Neural cell (in vitro differentiated cells): ENCODE data around the gene TBCB. TPM values are rescaled to one million over a fixed set of nuclear protein-coding genes. Genes with fewer than 3 reads are reported as not detected.
"Not testable (repeated sequence)": the region's sequence is repeated elsewhere in the genome, so short reads cannot be mapped to it uniquely, and the experiment has no call there.

Experiments
- H2AFZ ChIP-seq: fragments of 200-600, 300-800 bp; sonication (generic), shearing (Covaris generic); 2 replicates; pipeline ENCODE4 v1.6.0; 2014; ENCODE audit warnings: low read depth, mild to moderate bottlenecking, antibody characterized with exemption, low read length, moderate library complexity
- H3F3A ChIP-seq: fragments of 200-600 bp; shearing (Covaris generic); 2 replicates; pipeline ENCODE4 v1.6.1; 2016; ENCODE audit warnings: mild to moderate bottlenecking, moderate library complexity, mixed read lengths, antibody characterized with exemption, low read length; ENCODE audit not compliant: insufficient read depth, poor library complexity, severe bottlenecking
- H3K27ac ChIP-seq: fragments of 200-600, 300-800 bp; sonication (generic), shearing (Covaris generic); 2 replicates; pipeline ENCODE4 v1.5.1; 2014; ENCODE audit warnings: mild to moderate bottlenecking, low read length, moderate library complexity
- H3K27me3 ChIP-seq: fragments of 300-800, 200-600 bp; sonication (generic), shearing (Covaris generic); 2 replicates; pipeline ENCODE4 v1.6.0; 2014; ENCODE audit warnings: mild to moderate bottlenecking, low read depth, low read length, moderate library complexity; ENCODE audit not compliant: insufficient read depth
- H3K36me3 ChIP-seq: fragments of 300-800, 200-600 bp; sonication (generic), shearing (Covaris generic); 2 replicates; pipeline ENCODE4 v1.5.1; 2014; ENCODE audit warnings: mild to moderate bottlenecking, antibody characterized with exemption, low read length, moderate library complexity; ENCODE audit not compliant: insufficient read depth
- H3K4me2 ChIP-seq: fragments of 300-800, 200-600 bp; sonication (generic), shearing (Covaris generic); 2 replicates; pipeline ENCODE4 v1.6.0; 2014; ENCODE audit warnings: mild to moderate bottlenecking, low read length
- H3K4me3 ChIP-seq: fragments of 300-800, 200-600 bp; sonication (generic), shearing (Covaris generic); 2 replicates; pipeline ENCODE4 v1.5.1; 2014; ENCODE audit warnings: mild to moderate bottlenecking, low read length, moderate library complexity
- H3K79me2 ChIP-seq: fragments of 200-600 bp; shearing (Covaris generic); replicated peaks from 2 replicates; pipeline ENCODE4 v1.6.0; 2014; ENCODE audit warnings: mild to moderate bottlenecking, low read length, moderate library complexity; ENCODE audit not compliant: insufficient read depth
- H3K9ac ChIP-seq: fragments of 300-800, 200-600 bp; sonication (generic), shearing (Covaris generic); 2 replicates; pipeline ENCODE4 v1.6.1; 2016; ENCODE audit warnings: mild to moderate bottlenecking, low read length, mixed read lengths
- H3K9me2 ChIP-seq: fragments of 200-600 bp; shearing (Covaris generic); 2 replicates; pipeline ENCODE4 v1.6.1; 2016; ENCODE audit warnings: mild to moderate bottlenecking, low read length, mixed read lengths; ENCODE audit not compliant: insufficient read depth
- H3K9me3 ChIP-seq: fragments of 200-600, 300-800 bp; sonication (generic), shearing (Covaris generic); 2 replicates; pipeline ENCODE4 v1.6.1; 2016; ENCODE audit warnings: mild to moderate bottlenecking, mixed run types, low read length, moderate library complexity, mixed read lengths
- H4K20me1 ChIP-seq: fragments of 200-600 bp; shearing (Covaris generic); 2 replicates; pipeline ENCODE4 v1.6.1; 2016; ENCODE audit warnings: mild to moderate bottlenecking, mixed run types; ENCODE audit not compliant: insufficient read depth
- EP300 ChIP-seq: fragments of 450-650 bp; conservative IDR thresholded peaks from 2 replicates; pipeline ENCODE4 v1.6.1; 2014; ENCODE audit warnings: antibody characterized with exemption, mild to moderate bottlenecking, moderate library complexity; ENCODE audit not compliant: poor library complexity, severe bottlenecking
- EZH2 ChIP-seq: fragments of 200-600, 300-800 bp; shearing (Covaris generic), sonication (generic); IDR thresholded peaks from 2 replicates; pipeline ENCODE4 v1.6.1; 2014; ENCODE audit warnings: antibody characterized with exemption, low read length, borderline replicate concordance, mild to moderate bottlenecking; ENCODE audit not compliant: insufficient read depth, poor library complexity, severe bottlenecking
- MXI1 ChIP-seq: fragments of 450-650 bp; conservative IDR thresholded peaks from 2 replicates; pipeline ENCODE4 v1.6.1; 2014; ENCODE audit warnings: antibody characterized with exemption, mild to moderate bottlenecking; ENCODE audit not compliant: poor library complexity, severe bottlenecking
- POLR2AphosphoS5 ChIP-seq: IDR thresholded peaks from 2 replicates; pipeline ENCODE4 v1.6.1; 2012
- RAD21 ChIP-seq: fragments of 450-650 bp; conservative IDR thresholded peaks from 2 replicates; pipeline ENCODE4 v1.6.1; 2014; ENCODE audit warnings: antibody characterized with exemption, mild to moderate bottlenecking, moderate library complexity
- SMC3 ChIP-seq: fragments of 450-650 bp; conservative IDR thresholded peaks from 2 replicates; pipeline ENCODE4 v1.6.1; 2014; ENCODE audit warnings: antibody characterized with exemption, mild to moderate bottlenecking, moderate library complexity; ENCODE audit not compliant: poor library complexity
- TAF1 ChIP-seq: IDR thresholded peaks from 2 replicates; pipeline ENCODE4 v1.6.1; 2012; ENCODE audit warnings: low read depth
- polyA minus RNA-seq: library from RNA; depleted of rRNA, polyadenylated mRNA; stranded (reverse); fragments of >200 nt; gene quantifications from 2 replicates; pipeline ENCODE4 v1.2.3, GENCODE V29; 2014
- polyA plus RNA-seq: library from polyadenylated mRNA; depleted of rRNA; stranded (reverse); fragments of >200 nt; gene quantifications from 2 replicates; pipeline ENCODE4 v1.2.3, GENCODE V29; 2014
- TF ChIP-seq, protein P1 (sequence below): fragments of 450-650 bp; IDR thresholded peaks from 2 replicates; pipeline ENCODE4 v1.5.1; 2014; ENCODE audit warnings: antibody characterized with exemption, mild to moderate bottlenecking, moderate library complexity; ENCODE audit not compliant: poor library complexity, severe bottlenecking
- TF ChIP-seq, protein P2 (sequence below): IDR thresholded peaks from 2 replicates; pipeline ENCODE4 v1.6.1; 2012; ENCODE audit warnings: borderline replicate concordance

The TBCB gene, protein sequence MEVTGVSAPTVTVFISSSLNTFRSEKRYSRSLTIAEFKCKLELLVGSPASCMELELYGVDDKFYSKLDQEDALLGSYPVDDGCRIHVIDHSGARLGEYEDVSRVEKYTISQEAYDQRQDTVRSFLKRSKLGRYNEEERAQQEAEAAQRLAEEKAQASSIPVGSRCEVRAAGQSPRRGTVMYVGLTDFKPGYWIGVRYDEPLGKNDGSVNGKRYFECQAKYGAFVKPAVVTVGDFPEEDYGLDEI
- polyA plus RNA-seq, result 640 and 643 TPM in 2 replicates
- 289 and 320 TPM in 2 replicates for polyA minus RNA-seq

DNA sequence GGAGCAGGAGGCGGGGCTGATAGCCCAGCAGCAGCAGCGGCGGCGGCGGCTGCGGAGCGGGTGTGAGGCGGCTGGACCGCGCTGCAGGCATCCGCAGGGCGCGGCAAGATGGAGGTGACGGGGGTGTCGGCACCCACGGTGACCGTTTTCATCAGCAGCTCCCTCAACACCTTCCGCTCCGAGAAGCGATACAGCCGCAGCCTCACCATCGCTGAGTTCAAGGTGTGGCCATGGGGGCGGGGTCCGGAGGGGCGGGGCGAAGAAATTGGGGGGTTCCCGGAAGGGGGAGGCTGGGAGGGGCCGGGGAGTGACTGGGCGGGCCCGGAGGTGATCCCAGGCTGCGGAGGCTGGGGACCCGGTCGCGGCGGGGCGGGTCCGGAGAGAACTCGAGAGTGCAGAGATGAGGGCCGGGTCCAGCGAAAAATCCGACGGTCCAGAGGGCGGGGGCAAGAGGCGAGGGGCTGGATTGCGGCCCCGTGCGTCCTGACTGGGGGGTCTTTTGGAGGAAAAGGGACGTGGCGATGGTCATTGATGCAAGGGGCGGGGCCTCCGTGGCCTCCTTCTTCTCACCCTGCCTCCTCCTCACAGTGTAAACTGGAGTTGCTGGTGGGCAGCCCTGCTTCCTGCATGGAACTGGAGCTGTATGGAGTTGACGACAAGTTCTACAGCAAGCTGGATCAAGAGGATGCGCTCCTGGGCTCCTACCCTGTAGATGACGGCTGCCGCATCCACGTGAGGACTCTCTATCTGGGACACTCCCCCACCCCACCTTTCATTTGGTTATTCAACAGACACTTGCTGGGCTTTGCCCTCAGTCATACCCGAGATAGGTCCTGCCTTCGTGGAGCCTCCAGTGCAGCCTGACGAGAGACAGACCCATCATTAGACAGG lies at the start of gene TBCB:
Gene TBCB, plus strand, starts transcription at position 16 of the 891 bp plus-strand sequence. Its CDS starts 93 bp downstream, at position 109.
- H3K9ac ChIP-seq, result peak within 1 kb of the TSS; percentile 83
- no peak for TF ChIP-seq RAD21
- TF ChIP-seq POLR2AphosphoS5, result peak; percentile 93
- TF ChIP-seq TAF1, result peak; percentile 94
- no peaks in the 10 kb centered on the region for H3K9me2 ChIP-seq
- no peaks in the 10 kb centered on the region for H3K27me3 ChIP-seq
- H3K27ac ChIP-seq, result peak within 1 kb of the TSS; percentile 82
- no peaks in the 10 kb centered on the region for H4K20me1 ChIP-seq
- no peaks in the 10 kb centered on the region for H3K36me3 ChIP-seq
- peaks cover 18% of the 10 kb centered on the region for H3K79me2 ChIP-seq
- H3F3A ChIP-seq, result no peaks in the 10 kb centered on the region
- peak within 1 kb of the TSS; percentile 76 for H3K4me2 ChIP-seq
- peak within 1 kb of the TSS; percentile 97 for H3K4me3 ChIP-seq
- peak within 1 kb of the TSS; percentile 40 for H2AFZ ChIP-seq
- H3K9me3 ChIP-seq, result no peaks in the 10 kb centered on the region

DNA sequence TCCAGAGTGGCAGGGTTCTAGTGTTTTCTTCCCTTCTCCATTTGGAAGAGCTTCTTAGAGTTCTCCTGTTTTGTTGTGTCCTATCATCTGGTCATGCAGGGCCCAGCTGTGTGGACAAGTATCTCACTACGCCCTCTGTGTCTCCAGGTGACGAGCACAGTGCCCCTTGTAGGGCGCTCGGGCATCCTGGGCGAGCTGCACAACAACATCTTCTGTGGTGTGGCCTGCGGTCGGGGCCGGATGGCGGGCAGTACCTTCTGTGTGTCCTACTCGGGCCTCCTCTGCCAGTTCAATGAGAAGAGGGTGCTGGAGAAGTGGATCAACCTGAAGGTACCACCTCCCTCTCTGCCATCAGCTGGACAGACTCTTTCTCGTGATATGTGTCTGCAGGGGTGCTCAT lies 47.6 kb upstream of the TBCB start:
- Histone ChIP-seq H3K27ac (no peak overlapping the region), H3K9ac (no peak overlapping the region), H3K27me3 (no peaks in the 10 kb centered on the region), H3K4me3 (no peak overlapping the region), H3F3A (no peaks in the 10 kb centered on the region), H3K9me3 (no peaks in the 10 kb centered on the region), H2AFZ (no peak overlapping the region), H3K9me2 (no peaks in the 10 kb centered on the region), H3K79me2 (no peaks in the 10 kb centered on the region), H3K36me3 (no peaks in the 10 kb centered on the region), H4K20me1 (no peaks in the 10 kb centered on the region), H3K4me2 (no peak overlapping the region)
- no peak for TF ChIP-seq TAF1
- TF ChIP-seq MXI1, result no peak

DNA sequence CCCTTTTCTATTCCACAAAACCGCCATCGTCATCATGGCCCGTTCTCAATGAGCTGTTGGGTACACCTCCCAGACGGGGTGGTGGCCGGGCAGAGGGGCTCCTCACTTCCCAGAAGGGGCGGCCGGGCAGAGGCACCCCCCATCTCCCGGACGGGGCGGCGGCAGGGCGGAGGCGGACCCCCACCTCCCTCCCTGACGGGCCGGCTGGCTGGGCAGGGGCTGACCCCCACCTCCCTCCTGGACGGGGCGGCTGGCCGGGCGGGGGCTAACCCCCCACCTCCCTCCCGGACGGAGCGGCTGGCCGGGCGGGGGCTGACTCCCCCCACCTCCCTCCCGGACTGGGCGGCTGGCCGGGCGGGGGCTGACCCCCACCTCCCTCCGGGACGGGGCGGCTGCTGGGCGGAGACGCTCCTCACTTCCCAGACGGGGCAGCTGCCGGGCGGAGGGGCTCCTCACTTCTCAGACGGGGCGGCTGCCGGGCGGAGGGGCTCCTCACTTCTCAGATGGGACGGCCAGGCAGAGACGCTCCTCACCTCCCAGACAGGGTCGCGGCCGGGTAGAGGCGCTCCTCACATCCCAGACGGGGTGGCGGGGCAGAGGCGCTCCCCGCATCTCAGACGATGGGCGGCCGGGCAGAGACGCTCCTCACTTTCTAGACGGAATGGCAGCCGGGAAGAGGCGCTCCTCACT lies 46.3 kb upstream of the TBCB start:
- not testable (repeated sequence) for H3K27ac ChIP-seq, H3F3A ChIP-seq, H2AFZ ChIP-seq, H3K4me3 ChIP-seq, H3K4me2 ChIP-seq, H3K9me2 ChIP-seq, H4K20me1 ChIP-seq, H3K27me3 ChIP-seq, H3K9ac ChIP-seq, H3K79me2 ChIP-seq, H3K36me3 ChIP-seq, H3K9me3 ChIP-seq

DNA sequence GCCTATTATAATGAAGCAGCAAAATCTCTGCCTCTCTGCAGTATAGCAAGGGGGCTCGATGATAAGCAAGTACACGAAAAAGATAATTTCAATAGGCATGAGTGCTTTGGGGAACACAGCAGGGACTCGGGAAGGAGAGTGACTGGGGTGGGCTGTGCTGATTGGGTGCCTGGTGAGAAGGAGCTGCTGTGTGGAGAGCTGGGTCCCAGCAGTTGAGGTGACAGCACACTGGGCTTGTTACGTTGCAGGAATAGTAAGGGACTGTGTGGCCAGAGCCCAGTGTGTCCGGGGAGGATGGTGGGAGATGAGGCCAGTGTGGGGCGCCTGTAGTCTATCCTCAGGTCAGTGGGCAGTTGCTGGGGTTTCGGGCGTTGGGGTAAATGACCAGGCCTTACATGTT lies 43.2 kb upstream of the TBCB start:
- no peak overlapping the region for H3K4me2 ChIP-seq
- H3F3A ChIP-seq, result no peaks in the 10 kb centered on the region
- no peak overlapping the region for H3K4me3 ChIP-seq
- no peak overlapping the region for H3K9ac ChIP-seq
- TF ChIP-seq MXI1 (no peak), RAD21 (no peak), SMC3 (no peak), EZH2 (no peak), EP300 (no peak), POLR2AphosphoS5 (no peak), TAF1 (no peak)
- TF ChIP-seq, protein P1, sequence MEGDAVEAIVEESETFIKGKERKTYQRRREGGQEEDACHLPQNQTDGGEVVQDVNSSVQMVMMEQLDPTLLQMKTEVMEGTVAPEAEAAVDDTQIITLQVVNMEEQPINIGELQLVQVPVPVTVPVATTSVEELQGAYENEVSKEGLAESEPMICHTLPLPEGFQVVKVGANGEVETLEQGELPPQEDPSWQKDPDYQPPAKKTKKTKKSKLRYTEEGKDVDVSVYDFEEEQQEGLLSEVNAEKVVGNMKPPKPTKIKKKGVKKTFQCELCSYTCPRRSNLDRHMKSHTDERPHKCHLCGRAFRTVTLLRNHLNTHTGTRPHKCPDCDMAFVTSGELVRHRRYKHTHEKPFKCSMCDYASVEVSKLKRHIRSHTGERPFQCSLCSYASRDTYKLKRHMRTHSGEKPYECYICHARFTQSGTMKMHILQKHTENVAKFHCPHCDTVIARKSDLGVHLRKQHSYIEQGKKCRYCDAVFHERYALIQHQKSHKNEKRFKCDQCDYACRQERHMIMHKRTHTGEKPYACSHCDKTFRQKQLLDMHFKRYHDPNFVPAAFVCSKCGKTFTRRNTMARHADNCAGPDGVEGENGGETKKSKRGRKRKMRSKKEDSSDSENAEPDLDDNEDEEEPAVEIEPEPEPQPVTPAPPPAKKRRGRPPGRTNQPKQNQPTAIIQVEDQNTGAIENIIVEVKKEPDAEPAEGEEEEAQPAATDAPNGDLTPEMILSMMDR, result no peak
- TF ChIP-seq, protein P2, sequence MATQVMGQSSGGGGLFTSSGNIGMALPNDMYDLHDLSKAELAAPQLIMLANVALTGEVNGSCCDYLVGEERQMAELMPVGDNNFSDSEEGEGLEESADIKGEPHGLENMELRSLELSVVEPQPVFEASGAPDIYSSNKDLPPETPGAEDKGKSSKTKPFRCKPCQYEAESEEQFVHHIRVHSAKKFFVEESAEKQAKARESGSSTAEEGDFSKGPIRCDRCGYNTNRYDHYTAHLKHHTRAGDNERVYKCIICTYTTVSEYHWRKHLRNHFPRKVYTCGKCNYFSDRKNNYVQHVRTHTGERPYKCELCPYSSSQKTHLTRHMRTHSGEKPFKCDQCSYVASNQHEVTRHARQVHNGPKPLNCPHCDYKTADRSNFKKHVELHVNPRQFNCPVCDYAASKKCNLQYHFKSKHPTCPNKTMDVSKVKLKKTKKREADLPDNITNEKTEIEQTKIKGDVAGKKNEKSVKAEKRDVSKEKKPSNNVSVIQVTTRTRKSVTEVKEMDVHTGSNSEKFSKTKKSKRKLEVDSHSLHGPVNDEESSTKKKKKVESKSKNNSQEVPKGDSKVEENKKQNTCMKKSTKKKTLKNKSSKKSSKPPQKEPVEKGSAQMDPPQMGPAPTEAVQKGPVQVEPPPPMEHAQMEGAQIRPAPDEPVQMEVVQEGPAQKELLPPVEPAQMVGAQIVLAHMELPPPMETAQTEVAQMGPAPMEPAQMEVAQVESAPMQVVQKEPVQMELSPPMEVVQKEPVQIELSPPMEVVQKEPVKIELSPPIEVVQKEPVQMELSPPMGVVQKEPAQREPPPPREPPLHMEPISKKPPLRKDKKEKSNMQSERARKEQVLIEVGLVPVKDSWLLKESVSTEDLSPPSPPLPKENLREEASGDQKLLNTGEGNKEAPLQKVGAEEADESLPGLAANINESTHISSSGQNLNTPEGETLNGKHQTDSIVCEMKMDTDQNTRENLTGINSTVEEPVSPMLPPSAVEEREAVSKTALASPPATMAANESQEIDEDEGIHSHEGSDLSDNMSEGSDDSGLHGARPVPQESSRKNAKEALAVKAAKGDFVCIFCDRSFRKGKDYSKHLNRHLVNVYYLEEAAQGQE, result no peak
- no peaks in the 10 kb centered on the region for H3K36me3 ChIP-seq
- H4K20me1 ChIP-seq, result no peaks in the 10 kb centered on the region
- H3K27me3 ChIP-seq, result no peaks in the 10 kb centered on the region
- no peak overlapping the region for H3K27ac ChIP-seq
- H2AFZ ChIP-seq, result no peak overlapping the region
- no peaks in the 10 kb centered on the region for H3K9me2 ChIP-seq
- H3K79me2 ChIP-seq, result no peaks in the 10 kb centered on the region
- H3K9me3 ChIP-seq, result no peaks in the 10 kb centered on the region
